H9 (cell line): ENCODE results near the gene FANCC. TPM values are rescaled to one million over a fixed set of nuclear protein-coding genes. Genes with fewer than 3 reads are reported as not detected.

Experiments used
- DNase-seq: peaks from one replicate; pipeline ENCODE4 v3.0.0-alpha.2; 2017
- H2AFZ ChIP-seq: one replicate; pipeline ENCODE4 v1.6.1; 2013; ENCODE audit warnings: mild to moderate bottlenecking, low read length, control low read depth, moderate library complexity
- H2AK5ac ChIP-seq: 2 replicates; pipeline ENCODE4 v1.6.1; 2013; ENCODE audit warnings: low read length, control low read depth, mixed read lengths; ENCODE audit not compliant: insufficient read length
- H2BK120ac ChIP-seq: one replicate; pipeline ENCODE4 v1.6.1; 2013; ENCODE audit warnings: low read depth, mild to moderate bottlenecking, low read length, control low read depth, inconsistent platforms; ENCODE audit not compliant: poor library complexity, severe bottlenecking
- H2BK12ac ChIP-seq: 2 replicates; pipeline ENCODE4 v1.6.1; 2013; ENCODE audit warnings: low read length, control low read depth, mixed read lengths, low read depth; ENCODE audit not compliant: insufficient read length
- H2BK15ac ChIP-seq: 2 replicates; pipeline ENCODE4 v1.6.1; 2013; ENCODE audit warnings: low read depth, low read length, control low read depth
- H2BK20ac ChIP-seq: one replicate; pipeline ENCODE4 v1.6.1; 2013; ENCODE audit warnings: low read depth, mild to moderate bottlenecking, low read length, control low read depth, inconsistent platforms; ENCODE audit not compliant: poor library complexity, severe bottlenecking
- H2BK5ac ChIP-seq: 2 replicates; pipeline ENCODE4 v1.6.1; 2013; ENCODE audit warnings: low read length, control low read depth, mixed read lengths; ENCODE audit not compliant: insufficient read length
- H3K14ac ChIP-seq: 2 replicates; pipeline ENCODE4 v1.6.1; 2013; ENCODE audit warnings: low read length, control low read depth; ENCODE audit not compliant: insufficient read depth
- H3K18ac ChIP-seq: 2 replicates; pipeline ENCODE4 v1.6.1; 2013; ENCODE audit warnings: low read depth, mild to moderate bottlenecking, mixed read lengths, low read length, control low read depth; ENCODE audit not compliant: insufficient read length
- H3K23ac ChIP-seq: 2 replicates; pipeline ENCODE4 v1.6.1; 2013; ENCODE audit warnings: low read length, control low read depth, mixed read lengths, low read depth; ENCODE audit not compliant: insufficient read length
- H3K23me2 ChIP-seq: 2 replicates; pipeline ENCODE4 v1.6.1; 2013; ENCODE audit warnings: low read depth, mild to moderate bottlenecking, mixed read lengths, low read length, control low read depth; ENCODE audit not compliant: insufficient read length, poor library complexity, severe bottlenecking
- H3K27ac ChIP-seq: 2 replicates; pipeline ENCODE4 v1.5.1; 2013; ENCODE audit warnings: low read length, control low read depth, mixed read lengths, low read depth; ENCODE audit not compliant: insufficient read length
- H3K27me3 ChIP-seq: 2 replicates; pipeline ENCODE4 v1.6.1; 2013; ENCODE audit warnings: low read length, control low read depth, inconsistent platforms; ENCODE audit not compliant: insufficient read depth
- H3K4ac ChIP-seq: 2 replicates; pipeline ENCODE4 v1.6.1; 2013; ENCODE audit warnings: low read depth, mild to moderate bottlenecking, control low read depth, inconsistent platforms, low read length, moderate library complexity
- H3K4me1 ChIP-seq: 2 replicates; pipeline ENCODE4 v1.6.1; 2013; ENCODE audit warnings: low read length, control low read depth, inconsistent platforms; ENCODE audit not compliant: insufficient read depth
- H3K4me2 ChIP-seq: 2 replicates; pipeline ENCODE4 v1.6.1; 2013; ENCODE audit warnings: low read length, control low read depth, mixed read lengths; ENCODE audit not compliant: insufficient read length, insufficient read depth
- H3K56ac ChIP-seq: 2 replicates; pipeline ENCODE4 v1.6.1; 2013; ENCODE audit warnings: low read depth, mild to moderate bottlenecking, mixed read lengths, low read length, control low read depth; ENCODE audit not compliant: insufficient read length
- H3K79me1 ChIP-seq: 2 replicates; pipeline ENCODE4 v1.6.1; 2013; ENCODE audit warnings: low read depth, mild to moderate bottlenecking, moderate library complexity, low read length, control low read depth, inconsistent platforms; ENCODE audit not compliant: insufficient read depth, poor library complexity, severe bottlenecking
- H3K79me2 ChIP-seq: 2 replicates; pipeline ENCODE4 v1.6.1; 2013; ENCODE audit warnings: low read length, control low read depth, inconsistent platforms; ENCODE audit not compliant: insufficient read depth
- H3K9ac ChIP-seq: 2 replicates; pipeline ENCODE4 v1.6.1; 2013; ENCODE audit warnings: low read length, control low read depth, mixed read lengths; ENCODE audit not compliant: insufficient read length; ENCODE audit errors: extremely low read depth
- H3K9me3 ChIP-seq: one replicate; pipeline ENCODE4 v1.6.1; 2013; ENCODE audit warnings: low read depth, low read length, inconsistent platforms; ENCODE audit not compliant: control insufficient read depth
- H3T11ph ChIP-seq: one replicate; pipeline ENCODE4 v1.6.1; 2013; ENCODE audit warnings: mild to moderate bottlenecking, low read length, control low read depth, inconsistent platforms
- H4K20me1 ChIP-seq: one replicate; pipeline ENCODE4 v1.6.1; 2013; ENCODE audit not compliant: control insufficient read depth, insufficient read length, insufficient read depth
- H4K5ac ChIP-seq: 2 replicates; pipeline ENCODE4 v1.6.1; 2013; ENCODE audit warnings: low read depth, mild to moderate bottlenecking, mixed read lengths, low read length, control low read depth; ENCODE audit not compliant: insufficient read length
- H4K8ac ChIP-seq: replicated peaks from 2 replicates; pipeline ENCODE4 v1.6.1; 2013; ENCODE audit warnings: low read length, control low read depth, mixed read lengths, low read depth; ENCODE audit not compliant: insufficient read length
- H4K91ac ChIP-seq: 2 replicates; pipeline ENCODE4 v1.6.1; 2013; ENCODE audit warnings: low read depth, mild to moderate bottlenecking, moderate library complexity, mixed read lengths, low read length, control low read depth; ENCODE audit not compliant: insufficient read length
- H3K27ac Mint-ChIP-seq, 3 experiments: 2 replicates in 2 of 3; 3 replicates in 1 of 3; pipeline ENCODE4 v1.8.0; 2020 to 2021; ENCODE audit warnings: mixed read lengths in 3 of 3, mild to moderate bottlenecking in 1 of 3, moderate library complexity in 1 of 3
- H3K27me3 Mint-ChIP-seq: 2 replicates; pipeline ENCODE4 v1.8.0; 2021; ENCODE audit warnings: low read depth, mild to moderate bottlenecking, moderate library complexity, mixed read lengths
- H3K36me3 Mint-ChIP-seq, 3 experiments: 2 replicates in 2 of 3; 3 replicates in 1 of 3; pipeline ENCODE4 v1.8.0; 2020 to 2021; ENCODE audit warnings: low read depth in 3 of 3, mixed read lengths in 3 of 3; ENCODE audit not compliant: insufficient read depth in 1 of 3
- H3K4me1 Mint-ChIP-seq, 2 experiments: 2 replicates each; pipeline ENCODE4 v1.8.0; 2020; ENCODE audit warnings: mixed read lengths in 2 of 2
- H3K4me3 Mint-ChIP-seq, 2 experiments: 2 replicates in 1 of 2; 3 replicates in 1 of 2; pipeline ENCODE4 v1.8.0; 2020 to 2021; ENCODE audit warnings: mild to moderate bottlenecking in 2 of 2, mixed read lengths in 2 of 2, moderate library complexity in 1 of 2
- H3K9me3 Mint-ChIP-seq, 2 experiments: 2 replicates in 1 of 2; 3 replicates in 1 of 2; pipeline ENCODE4 v1.8.0; 2020; ENCODE audit warnings: mild to moderate bottlenecking in 2 of 2, mixed read lengths in 2 of 2, moderate library complexity in 1 of 2
- WGBS: extraction: QIAGEN DNeasy Blood & Tissue Kit; methylation state at CpG from one replicate; pipeline ENCODE4 v1.1.7; 2013; ENCODE audit warnings: missing lambda C conversion rate, low lambda C conversion rate, mixed read lengths; ENCODE audit not compliant: insufficient read length; ENCODE audit errors: extremely low coverage; 5-methylcytosine and 5-hydroxymethylcytosine counted together
- total RNA-seq: library from RNA; stranded (reverse); gene quantifications from 2 replicates; pipeline ENCODE4 v1.2.1, GENCODE V29; 2021
- TF ChIP-seq, protein P1 (sequence below): fragments of 200-600 bp; sonication (generic); conservative IDR thresholded peaks from 3 replicates; pipeline ENCODE4 v1.8.0; 2021; ENCODE audit warnings: antibody characterized with exemption, mild to moderate bottlenecking

Gene FANCC
- total RNA-seq, 1 experiment from 2014 or later: 14.6 TPM

DNA sequence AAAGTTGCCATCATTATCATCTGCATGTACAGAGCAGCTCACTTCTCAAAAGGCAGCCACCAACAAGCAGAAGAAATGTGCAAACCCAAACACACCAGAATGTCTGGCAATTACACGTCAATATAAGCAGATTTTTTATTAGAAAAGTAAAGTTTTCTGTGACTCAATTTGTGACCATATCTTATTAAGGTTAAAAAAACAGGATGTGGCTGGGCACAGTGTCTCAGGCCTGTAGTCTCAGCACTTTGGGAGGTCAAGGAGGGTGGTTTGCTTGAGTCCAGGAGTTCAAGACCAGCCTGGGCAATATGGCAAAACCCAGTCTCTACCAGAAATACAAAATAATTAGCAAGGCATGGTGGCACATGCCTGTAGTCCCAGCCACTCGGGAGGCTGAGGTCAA lies 176.7 kb downstream of the FANCC start:
- no peak overlapping the region for H3K9ac ChIP-seq
- no peak overlapping the region for H2BK15ac ChIP-seq
- H2AFZ ChIP-seq: no peak overlapping the region
- H4K8ac ChIP-seq: no peak overlapping the region
- H3K27ac Mint-ChIP-seq: no peak overlapping the region
- no peaks in the 10 kb centered on the region for H3K79me1 ChIP-seq
- H3K56ac ChIP-seq: no peak overlapping the region
- no peaks in the 10 kb centered on the region for H3K4me1 ChIP-seq
- no peak overlapping the region for H2BK120ac ChIP-seq
- H2BK20ac ChIP-seq: no peak overlapping the region
- WGBS: no CpG with 5 or more reads among the region's 2 CpGs
- no peak overlapping the region for H3K14ac ChIP-seq
- H2BK12ac ChIP-seq: no peak overlapping the region
- H3K4ac ChIP-seq: no peak overlapping the region
- no peak overlapping the region for H2BK5ac ChIP-seq
- H3K27ac ChIP-seq: no peak overlapping the region
- H3K27me3 ChIP-seq: no peaks in the 10 kb centered on the region
- H4K91ac ChIP-seq: no peak overlapping the region
- H3K4me1 Mint-ChIP-seq: peaks cover 15 to 20% of the 10 kb centered on the region in 2 experiments
- no peaks in the 10 kb centered on the region for H3K9me3 Mint-ChIP-seq
- no peak overlapping the region for H3K23ac ChIP-seq
- H4K5ac ChIP-seq: no peak overlapping the region
- no peak overlapping the region for H3K18ac ChIP-seq
- H3K23me2 ChIP-seq: no peaks in the 10 kb centered on the region
- no peak overlapping the region for H3K4me2 ChIP-seq
- no peak overlapping the region for H3T11ph ChIP-seq
- TF ChIP-seq, protein P1, sequence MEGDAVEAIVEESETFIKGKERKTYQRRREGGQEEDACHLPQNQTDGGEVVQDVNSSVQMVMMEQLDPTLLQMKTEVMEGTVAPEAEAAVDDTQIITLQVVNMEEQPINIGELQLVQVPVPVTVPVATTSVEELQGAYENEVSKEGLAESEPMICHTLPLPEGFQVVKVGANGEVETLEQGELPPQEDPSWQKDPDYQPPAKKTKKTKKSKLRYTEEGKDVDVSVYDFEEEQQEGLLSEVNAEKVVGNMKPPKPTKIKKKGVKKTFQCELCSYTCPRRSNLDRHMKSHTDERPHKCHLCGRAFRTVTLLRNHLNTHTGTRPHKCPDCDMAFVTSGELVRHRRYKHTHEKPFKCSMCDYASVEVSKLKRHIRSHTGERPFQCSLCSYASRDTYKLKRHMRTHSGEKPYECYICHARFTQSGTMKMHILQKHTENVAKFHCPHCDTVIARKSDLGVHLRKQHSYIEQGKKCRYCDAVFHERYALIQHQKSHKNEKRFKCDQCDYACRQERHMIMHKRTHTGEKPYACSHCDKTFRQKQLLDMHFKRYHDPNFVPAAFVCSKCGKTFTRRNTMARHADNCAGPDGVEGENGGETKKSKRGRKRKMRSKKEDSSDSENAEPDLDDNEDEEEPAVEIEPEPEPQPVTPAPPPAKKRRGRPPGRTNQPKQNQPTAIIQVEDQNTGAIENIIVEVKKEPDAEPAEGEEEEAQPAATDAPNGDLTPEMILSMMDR: no peak
- H2AK5ac ChIP-seq: no peak overlapping the region
- no peak overlapping the region for H3K4me3 Mint-ChIP-seq
- H3K36me3 Mint-ChIP-seq: peaks cover 0 to 3% (median 0%) of the 10 kb centered on the region in 3 experiments; a peak in 1 of 7 replicates
- no peaks in the 10 kb centered on the region for H4K20me1 ChIP-seq
- no peaks in the 10 kb centered on the region for H3K79me2 ChIP-seq
- no peak for DNase-seq
- no peaks in the 10 kb centered on the region; the same call in 1 of the 2 replicates for H3K27me3 Mint-ChIP-seq
- H3K9me3 ChIP-seq: no peaks in the 10 kb centered on the region
